ENCODE results near the gene PPM1H.

- TF ChIP-seq CTCF (IDR thresholded peaks at IDR 0.05; ENCODE audit: low read length) (no peak), EZH2 (IDR thresholded peaks at IDR 0.05; ENCODE audit: borderline replicate concordance, low read length) (no peak)
Observed at GRCh38 chr12:62832558-62832957, 102.4 kb downstream of the PPM1H start.

Data from OCI-LY1 (cell line).